Adrenal gland (tissue), 12 donors: Measurements from ENCODE around the gene TMBIM6. TPM values are rescaled to one million over a fixed set of nuclear protein-coding genes. Genes with fewer than 3 reads are reported as not detected.

Experiments
- DNase-seq, 7 donors: peaks; one replicate each; pipeline ENCODE4 v3.0.0-alpha.2; 2019 to 2020
- H3K27ac ChIP-seq, 5 donors: fragments of 200-600 bp; sonication (generic) in 4 of 5; 1 replicate in 3 of 5; 2 replicates in 2 of 5; pipeline versions ENCODE4 v1.5.1 to v1.8.0; 2016 to 2020; ENCODE audit warnings: mild to moderate bottlenecking in 1 of 5
- H3K27me3 ChIP-seq: fragments of 200-600 bp; 2 replicates; pipeline ENCODE4 v1.8.0; 2021
- H3K36me3 ChIP-seq, 2 donors: fragments of 200-600 bp; replicated peaks in 1 of 2; 1 replicate in 1 of 2; 2 replicates in 1 of 2; pipeline versions ENCODE4 v1.5.1 to v1.8.0; 2018 to 2022
- H3K4me1 ChIP-seq, 2 donors: fragments of 200-600 bp; replicated peaks in 1 of 2; 1 replicate in 1 of 2; 2 replicates in 1 of 2; pipeline versions ENCODE4 v1.5.1 to v1.8.0; 2018 to 2021
- H3K4me3 ChIP-seq, 4 donors: fragments of 200-600 bp; sonication (generic) in 3 of 4; one replicate each; pipeline ENCODE4 v1.5.1; 2016 to 2018
- H3K9me3 ChIP-seq, 3 donors: fragments of 200-600 bp; sonication (generic) in 1 of 3; replicated peaks in 1 of 3; 1 replicate in 2 of 3; 2 replicates in 1 of 3; pipeline versions ENCODE4 v1.5.1 to v1.8.0; 2016 to 2021
- POLR2A ChIP-seq, 2 donors: fragments of 450-650 bp; IDR thresholded peaks; one replicate each; pipeline ENCODE4 v1.6.1; 2017; ENCODE audit warnings: antibody characterized with exemption in 2 of 2, mild to moderate bottlenecking in 2 of 2, moderate library complexity in 1 of 2
- WGBS, 4 donors: extraction: QIAGEN DNeasy Blood & Tissue Kit in 2 of 4; methylation state at CpG; one replicate each; pipeline versions ENCODE4 v1.1.5 to v1.1.7; 2013 to 2017; 5-methylcytosine and 5-hydroxymethylcytosine counted together
- intact Hi-C, 2 donors: fragments of 100-400 bp; cut with DNase I; formaldehyde crosslinking; loops; one replicate each; pipeline versions ENCODE4 v1.14.1 to v1.15.0; 2022 to 2023
- polyA plus RNA-seq, 3 donors: library from polyadenylated mRNA; stranded (reverse); fragments of 200-250 nt in 2 of 3; fragments of 350-450 nt in 1 of 3; fragmentation: Illumina TruSeq in 1 of 3; extraction: RNeasy Lipid Tissue Mini Kit (QIAGEN cat#74804) in 1 of 3; gene quantifications; one replicate each; pipeline ENCODE4 v1.2.3, GENCODE V29; 2013 to 2014
- small RNA-seq, 2 donors: library from RNA; depleted of rRNA; stranded (forward); fragments of <200 nt; gene quantifications; one replicate each; pipeline ENCODE3, GENCODE V24; 2016
- total RNA-seq, 9 donors: library from RNA; depleted of rRNA in 4 of 9; stranded (reverse); fragments of >200 nt in 4 of 9; fragments of 120-200 nt in 1 of 9; fragmentation: NEBNext Ultra II Directional in 1 of 9; extraction: Animal tissue kit (Norgen Biotek cat#: 25700) in 1 of 9; gene quantifications; one replicate each; pipeline versions ENCODE4 v1.1.0 to v1.2.4, GENCODE V29; 2013 to 2023
- TF ChIP-seq, protein P1 (sequence below), 6 experiments: fragments of 450-650 bp in 4 of 6; fragments of 200-600 bp in 2 of 6; sonication (generic) in 1 of 6; IDR thresholded peaks; 1 replicate in 5 of 6; 2 replicates in 1 of 6; pipeline versions ENCODE4 v1.5.1 to v1.8.0; 2016 to 2021; ENCODE audit warnings: antibody characterized with exemption in 6 of 6, mild to moderate bottlenecking in 2 of 6, moderate library complexity in 1 of 6
- donor health status: healthy with polysubstance abuse.
- donor health status: Bipolar disorder and iron deficiency.
- donor health status: DM: yes; HTN: yes; CAD: no.
- donor health status: DM: no; HTN: no; CAD: no.
- donor health status: DM: no; HTN: no; CAD: no.
- donor health status: DM: yes; HTN: yes; CAD: no.

TMBIM6 gene
- total and polyA plus RNA-seq, 12 donors, result 134 to 874 (median 718) TPM

DNA sequence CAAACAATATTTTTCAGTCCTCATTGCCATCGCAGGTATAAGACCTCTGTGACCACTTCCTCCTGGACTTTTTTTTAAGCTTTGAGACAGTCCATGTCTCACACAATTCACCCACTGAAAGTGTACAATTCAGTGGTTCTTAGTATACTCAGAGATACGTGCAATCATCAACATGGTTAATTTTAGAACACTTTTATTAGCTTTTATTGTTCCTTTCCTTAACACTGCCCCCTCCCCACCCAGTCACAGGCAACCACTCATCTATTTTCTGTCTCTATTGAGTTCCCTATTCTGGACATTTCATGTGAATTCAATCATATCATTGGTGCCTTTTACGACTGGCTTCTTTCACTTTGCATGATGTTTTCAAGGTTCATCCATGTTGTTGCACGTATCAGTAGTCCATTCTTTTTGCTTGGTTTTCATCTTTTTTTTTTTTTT lies 70.6 kb downstream of the TMBIM6 start:
- H3K27ac ChIP-seq, result no peak overlapping the region
- no peak for DNase-seq
- H3K36me3 ChIP-seq, result peaks cover 0 to 5% of the 10 kb centered on the region in 2 donors
- no peaks in the 10 kb centered on the region for H3K9me3 ChIP-seq
- H3K4me1 ChIP-seq, result peaks cover 14 to 25% of the 10 kb centered on the region in 2 donors
- H3K27me3 ChIP-seq, result no peaks in the 10 kb centered on the region
- H3K4me3 ChIP-seq, result no peak overlapping the region
- TF ChIP-seq, protein P1, sequence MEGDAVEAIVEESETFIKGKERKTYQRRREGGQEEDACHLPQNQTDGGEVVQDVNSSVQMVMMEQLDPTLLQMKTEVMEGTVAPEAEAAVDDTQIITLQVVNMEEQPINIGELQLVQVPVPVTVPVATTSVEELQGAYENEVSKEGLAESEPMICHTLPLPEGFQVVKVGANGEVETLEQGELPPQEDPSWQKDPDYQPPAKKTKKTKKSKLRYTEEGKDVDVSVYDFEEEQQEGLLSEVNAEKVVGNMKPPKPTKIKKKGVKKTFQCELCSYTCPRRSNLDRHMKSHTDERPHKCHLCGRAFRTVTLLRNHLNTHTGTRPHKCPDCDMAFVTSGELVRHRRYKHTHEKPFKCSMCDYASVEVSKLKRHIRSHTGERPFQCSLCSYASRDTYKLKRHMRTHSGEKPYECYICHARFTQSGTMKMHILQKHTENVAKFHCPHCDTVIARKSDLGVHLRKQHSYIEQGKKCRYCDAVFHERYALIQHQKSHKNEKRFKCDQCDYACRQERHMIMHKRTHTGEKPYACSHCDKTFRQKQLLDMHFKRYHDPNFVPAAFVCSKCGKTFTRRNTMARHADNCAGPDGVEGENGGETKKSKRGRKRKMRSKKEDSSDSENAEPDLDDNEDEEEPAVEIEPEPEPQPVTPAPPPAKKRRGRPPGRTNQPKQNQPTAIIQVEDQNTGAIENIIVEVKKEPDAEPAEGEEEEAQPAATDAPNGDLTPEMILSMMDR (IDR thresholded peaks at IDR 0.05), result no peak
- no peak for TF ChIP-seq POLR2A (IDR thresholded peaks at IDR 0.05)
- 80 to 87% (median 82%) methylated on average over 4 of the region's 4 CpGs for WGBS, 4 donors
- intact Hi-C loops, result no loop called here

DNA sequence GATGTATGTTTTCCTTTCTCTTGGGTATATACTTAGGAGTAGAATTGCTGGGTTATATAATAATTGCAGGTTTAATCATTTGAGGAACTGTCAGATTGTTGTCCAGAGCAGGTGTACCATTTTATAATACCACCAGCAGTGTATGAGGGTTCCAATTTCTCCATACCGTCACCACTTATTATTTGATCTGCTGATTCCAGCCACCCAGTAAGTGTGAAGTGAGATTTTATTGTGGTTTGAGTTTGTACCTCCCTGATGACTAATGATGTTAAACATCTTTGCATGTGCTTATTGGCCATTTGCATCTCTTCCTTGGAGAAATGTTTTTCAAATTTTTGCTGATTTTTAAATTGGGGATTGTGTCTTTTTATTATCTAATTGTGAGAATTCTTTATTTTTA lies 71.8 kb downstream of the TMBIM6 start:
- 87 to 96% (median 96%) methylated on average over 1 of the region's 1 CpG for WGBS, 4 donors
- Histone ChIP-seq H3K4me3 (no peak overlapping the region), H3K27me3 (no peaks in the 10 kb centered on the region), H3K27ac (no peak overlapping the region), H3K9me3 (no peaks in the 10 kb centered on the region), H3K4me1 (peaks cover 14 to 27% of the 10 kb centered on the region in 2 donors), H3K36me3 (peaks cover 0 to 5% of the 10 kb centered on the region in 2 donors)
- intact Hi-C loops, result no loop called here
- no peak for DNase-seq
- no peak for TF ChIP-seq POLR2A (IDR thresholded peaks at IDR 0.05)
- TF ChIP-seq, protein P1 (IDR thresholded peaks at IDR 0.05), result no peak

Small RNA genes within 50 kb of the gene (small RNA-seq; reads per million reads assigned to genes)
- 0 reads per million in 2 donors for gene AC020612.2
- gene LSM6P2, result 0 reads per million in 2 donors

Other genes starting within 250 kb of the TMBIM6 start
- 1 to 10 TPM in 7 of 9 donors, under 1 TPM in 2; 0.22 to 9.6 (median 2.3) TPM for gene KCNH3, start 202.5 kb upstream of the TMBIM6 start, total RNA-seq
- 10 to 100 TPM in 2 of 3 donors, under 1 TPM in 1; 0.07 to 18.9 (median 18.1) TPM for gene KCNH3, start 202.5 kb upstream of the TMBIM6 start, polyA plus RNA-seq
- 10 to 100 TPM; 35.3 to 66.0 (median 52.3) TPM for gene MCRS1, start 173.4 kb upstream of the TMBIM6 start, total RNA-seq
- gene MCRS1, start 173.4 kb upstream of the TMBIM6 start, polyA plus RNA-seq, result 10 to 100 TPM; 28.3 to 98.1 (median 81.3) TPM
- gene FAM186B, start 135.9 kb upstream of the TMBIM6 start, total RNA-seq, result 1 to 10 TPM in 5 of 9 donors, under 1 TPM in 3, not detected in 1; 0.39 to 2.3 (median 1.1) TPM
- 1 to 10 TPM in 1 of 3 donors, under 1 TPM in 2; 0.29 to 1.3 (median 0.37) TPM for gene FAM186B, start 135.9 kb upstream of the TMBIM6 start, polyA plus RNA-seq
- gene PRPF40B, start 118.0 kb upstream of the TMBIM6 start, total RNA-seq, result 10 to 100 TPM in 7 of 9 donors, 1 to 10 TPM in 2; 7.2 to 44.8 (median 22.1) TPM
- 100 to 1,000 TPM in 1 of 3 donors, 10 to 100 TPM in 1, 1 to 10 TPM in 1; 9.1 to 125 (median 83.6) TPM for gene PRPF40B, start 118.0 kb upstream of the TMBIM6 start, polyA plus RNA-seq
- gene FMNL3, start 34.2 kb upstream of the TMBIM6 start, total RNA-seq, result 10 to 100 TPM in 8 of 9 donors, 1 to 10 TPM in 1; 7.7 to 24.1 (median 19.0) TPM
- 10 to 100 TPM in 1 of 3 donors, 1 to 10 TPM in 2; 4.7 to 11.5 (median 7.0) TPM for gene FMNL3, start 34.2 kb upstream of the TMBIM6 start, polyA plus RNA-seq
- gene NCKAP5L, start 86.9 kb downstream of the TMBIM6 start, total RNA-seq, result 10 to 100 TPM; 16.4 to 58.2 (median 38.6) TPM
- gene NCKAP5L, start 86.9 kb downstream of the TMBIM6 start, polyA plus RNA-seq, result 100 to 1,000 TPM in 1 of 3 donors, 10 to 100 TPM in 1, 1 to 10 TPM in 1; 5.5 to 143 (median 38.2) TPM
- gene BCDIN3D, start 101.5 kb downstream of the TMBIM6 start, total RNA-seq, result 1 to 10 TPM; 1.9 to 8.9 (median 4.9) TPM
- gene BCDIN3D, start 101.5 kb downstream of the TMBIM6 start, polyA plus RNA-seq, result 1 to 10 TPM; 2.4 to 8.1 (median 3.4) TPM
- 10 to 100 TPM in 3 of 9 donors, 1 to 10 TPM in 5, under 1 TPM in 1; 0.35 to 46.1 (median 3.1) TPM for gene FAIM2, start 162.3 kb downstream of the TMBIM6 start, total RNA-seq
- gene FAIM2, start 162.3 kb downstream of the TMBIM6 start, polyA plus RNA-seq, result 10 to 100 TPM; 13.4 to 50.8 (median 45.9) TPM
- gene AQP2, start 209.2 kb downstream of the TMBIM6 start, total RNA-seq, result 10 to 100 TPM in 3 of 9 donors, 1 to 10 TPM in 3, under 1 TPM in 2, not detected in 1; 0.10 to 53.2 (median 4.6) TPM
- gene AQP2, start 209.2 kb downstream of the TMBIM6 start, polyA plus RNA-seq, result 10 to 100 TPM in 1 of 3 donors, under 1 TPM in 2; 0.40 to 81.0 (median 0.61) TPM
- gene AQP5, start 220.3 kb downstream of the TMBIM6 start, total RNA-seq, result 1 to 10 TPM in 2 of 9 donors, under 1 TPM in 6, not detected in 1; 0.22 to 1.5 (median 0.48) TPM
- gene AQP5, start 220.3 kb downstream of the TMBIM6 start, polyA plus RNA-seq, result 1 to 10 TPM; 1.5 to 2.6 (median 1.6) TPM
- under 1 TPM in 2 of 9 donors, not detected in 7; 0.28 to 0.29 TPM for gene AQP6, start 231.4 kb downstream of the TMBIM6 start, total RNA-seq
- 1 to 10 TPM in 1 of 3 donors, under 1 TPM in 1, not detected in 1; 0.20 to 1.1 TPM for gene AQP6, start 231.4 kb downstream of the TMBIM6 start, polyA plus RNA-seq